Stomach smooth muscle (tissue), 2 donors: ENCODE data around the gene LETM1.

Experiments
- H3K27ac ChIP-seq: one replicate; pipeline ENCODE4 v1.7.0; 2013; ENCODE audit warnings: mild to moderate bottlenecking, low read length, inconsistent platforms
- H3K27me3 ChIP-seq, 2 donors: one replicate each; pipeline ENCODE4 v1.7.0; 2013; ENCODE audit warnings: low read length in 2 of 2; ENCODE audit not compliant: insufficient read depth in 2 of 2, control insufficient read depth in 1 of 2
- H3K36me3 ChIP-seq, 2 donors: one replicate each; pipeline ENCODE4 v1.7.0; 2013; ENCODE audit warnings: low read length in 2 of 2; ENCODE audit not compliant: control insufficient read depth in 2 of 2, insufficient read depth in 2 of 2
- H3K4me1 ChIP-seq: one replicate; pipeline ENCODE4 v1.7.0; 2013; ENCODE audit warnings: low read length; ENCODE audit not compliant: control insufficient read depth, insufficient read depth
- H3K4me3 ChIP-seq, 2 donors: one replicate each; pipeline ENCODE4 v1.7.0; 2013; ENCODE audit warnings: low read length in 2 of 2
- H3K9ac ChIP-seq, 2 donors: one replicate each; pipeline ENCODE4 v1.7.0; 2013; ENCODE audit warnings: low read length in 2 of 2, mild to moderate bottlenecking in 1 of 2
- H3K9me3 ChIP-seq, 2 donors: one replicate each; pipeline ENCODE4 v1.7.0; 2013; ENCODE audit warnings: low read length in 2 of 2; ENCODE audit not compliant: control insufficient read depth in 2 of 2
- donor health status: healthy.
- donor health status: Pancreatic carcinoma.

LETM1 gene

DNA sequence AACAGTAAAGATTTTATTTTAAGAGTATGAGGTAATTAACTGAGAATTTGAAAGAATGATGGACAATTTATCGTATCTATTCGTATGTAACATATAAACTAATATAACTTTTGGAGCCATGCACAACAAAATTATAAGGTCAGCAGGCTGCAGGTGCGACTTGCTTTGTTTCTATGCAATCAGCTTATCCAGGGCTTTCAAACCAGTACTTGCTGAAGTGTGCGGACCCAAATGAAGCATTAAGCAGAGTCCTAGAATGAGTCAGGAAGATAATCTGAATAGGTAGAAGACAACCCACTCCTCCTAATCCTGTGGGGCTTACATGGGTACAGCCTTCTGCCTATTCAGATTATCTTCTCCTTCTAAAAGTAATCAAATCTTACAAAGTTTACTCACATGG, 17.3 kb upstream of the LETM1 start:
- no peaks in the 10 kb centered on the region for H3K36me3 ChIP-seq
- peak overlapping the region in 1 of 2 donors; percentile 84 for H3K9ac ChIP-seq
- no peaks in the 10 kb centered on the region for H3K27me3 ChIP-seq
- no peak overlapping the region for H3K4me3 ChIP-seq
- H3K9me3 ChIP-seq = no peaks in the 10 kb centered on the region
- H3K27ac ChIP-seq = no peak overlapping the region
- peaks cover 17% of the 10 kb centered on the region for H3K4me1 ChIP-seq

DNA sequence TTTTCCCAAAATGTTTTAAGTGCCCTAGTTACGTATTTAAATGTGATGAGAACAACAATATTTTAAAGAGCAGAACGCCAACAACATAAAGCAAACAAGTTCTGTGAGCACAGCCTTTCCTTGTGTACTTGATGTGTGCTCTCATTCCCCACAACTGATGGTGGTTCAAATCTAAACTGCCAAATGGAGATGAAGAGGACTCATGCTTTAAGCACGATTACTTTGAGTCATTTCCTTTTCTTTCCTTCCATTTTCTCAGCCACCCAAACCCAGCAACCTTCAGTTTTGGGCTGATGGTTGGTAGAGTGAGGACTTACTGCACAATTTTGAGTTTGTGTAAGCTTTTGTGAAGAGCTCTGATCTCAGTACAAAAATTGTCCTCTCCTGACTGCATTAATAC, 16.9 kb upstream of the LETM1 start:
- H3K9me3 ChIP-seq = no peaks in the 10 kb centered on the region
- H3K4me3 ChIP-seq = peak overlapping the region in 1 of 2 donors; percentile 76
- no peaks in the 10 kb centered on the region for H3K27me3 ChIP-seq
- H3K27ac ChIP-seq = no peak overlapping the region
- peaks cover 17% of the 10 kb centered on the region for H3K4me1 ChIP-seq
- no peaks in the 10 kb centered on the region for H3K36me3 ChIP-seq
- peak overlapping the region in 1 of 2 donors; percentile 84 for H3K9ac ChIP-seq

DNA sequence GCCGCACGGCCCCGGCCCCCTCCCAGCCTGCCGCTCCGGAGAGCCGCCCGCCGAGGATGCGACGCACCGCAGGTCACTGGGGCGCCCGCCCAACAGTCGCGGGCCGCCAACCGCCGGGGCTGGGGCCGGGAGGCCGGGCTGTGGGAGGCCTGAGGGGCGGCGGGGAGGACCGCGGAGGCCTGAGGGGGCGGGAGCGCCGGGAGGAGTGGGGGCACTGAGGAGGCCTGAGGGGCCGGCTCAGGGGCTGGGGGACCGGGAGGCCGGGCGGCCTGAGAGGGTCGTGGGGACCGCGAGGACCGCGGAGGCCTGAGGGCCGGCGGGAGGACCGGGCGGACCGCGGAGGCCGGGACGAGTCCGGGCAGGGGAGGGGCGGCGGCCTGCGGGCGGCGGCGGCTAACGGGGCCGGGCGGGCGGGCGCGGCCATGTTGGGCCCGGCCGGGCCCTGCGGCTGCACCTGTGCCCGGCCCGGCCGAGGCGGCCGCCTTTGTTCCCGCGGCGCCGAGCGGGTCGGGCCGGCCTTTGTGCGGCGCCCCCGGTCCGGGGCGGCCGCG, 15.6 kb upstream of the LETM1 start:
- Histone ChIP-seq H3K9ac (peak overlapping the region in 1 of 2 donors; percentile 84), H3K27me3 (peaks cover 3 to 5% of the 10 kb centered on the region in 2 donors), H3K4me3 (peak overlapping the region; percentile 64 to 76), H3K9me3 (no peaks in the 10 kb centered on the region), H3K4me1 (peaks cover 17% of the 10 kb centered on the region), H3K36me3 (no peaks in the 10 kb centered on the region), H3K27ac (no peak overlapping the region)

- Histone ChIP-seq H3K9ac (peak within 1 kb of the TSS; percentile 76 to 84), H3K9me3 (no peaks in the 10 kb centered on the region), H3K27ac (peak within 1 kb of the TSS; percentile 80), H3K36me3 (no peaks in the 10 kb centered on the region), H3K4me1 (peaks cover 17% of the 10 kb centered on the region), H3K27me3 (peaks cover 8 to 9% of the 10 kb centered on the region in 2 donors), H3K4me3 (peak within 1 kb of the TSS; percentile 66 to 78)
Observed at GRCh38 chr4:1870578-1871443, 14.9 kb upstream of the LETM1 start, which contains the start of gene NSD2. TSS of gene NSD2 (plus strand) at chr4:1871393. CDS start at chr4:1900655, 29,262 bp downstream.

DNA sequence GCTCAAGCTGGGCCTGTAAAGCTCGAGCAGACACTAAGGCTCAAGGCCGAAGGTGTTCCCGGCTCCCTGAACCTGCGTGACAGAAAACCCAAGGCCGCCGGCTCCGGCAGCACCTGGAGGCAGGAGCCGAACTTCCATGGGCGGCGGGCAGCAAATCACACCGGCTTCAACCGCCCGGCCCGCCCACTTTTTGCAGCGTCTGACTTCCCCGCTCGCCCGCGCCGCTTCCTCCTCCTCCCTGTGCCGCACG, 14.3 kb upstream of the LETM1 start:
- H3K9ac ChIP-seq = peak overlapping the region; percentile 76 to 81
- H3K4me1 ChIP-seq = peaks cover 17% of the 10 kb centered on the region
- peak overlapping the region; percentile 66 to 78 for H3K4me3 ChIP-seq
- no peaks in the 10 kb centered on the region for H3K36me3 ChIP-seq
- peaks cover 10 to 12% of the 10 kb centered on the region in 2 donors for H3K27me3 ChIP-seq
- H3K27ac ChIP-seq = peak overlapping the region; percentile 80
- no peaks in the 10 kb centered on the region for H3K9me3 ChIP-seq

- Histone ChIP-seq H3K9ac (peak overlapping the region; percentile 76 to 81), H3K27ac (peak overlapping the region; percentile 80), H3K9me3 (no peaks in the 10 kb centered on the region), H3K4me1 (peaks cover 17% of the 10 kb centered on the region), H3K36me3 (no peaks in the 10 kb centered on the region), H3K27me3 (peaks cover 11 to 13% of the 10 kb centered on the region in 2 donors), H3K4me3 (peak overlapping the region; percentile 66 to 78)
Observed at GRCh38 chr4:1869530-1870327, 13.8 kb upstream of the LETM1 start.

DNA sequence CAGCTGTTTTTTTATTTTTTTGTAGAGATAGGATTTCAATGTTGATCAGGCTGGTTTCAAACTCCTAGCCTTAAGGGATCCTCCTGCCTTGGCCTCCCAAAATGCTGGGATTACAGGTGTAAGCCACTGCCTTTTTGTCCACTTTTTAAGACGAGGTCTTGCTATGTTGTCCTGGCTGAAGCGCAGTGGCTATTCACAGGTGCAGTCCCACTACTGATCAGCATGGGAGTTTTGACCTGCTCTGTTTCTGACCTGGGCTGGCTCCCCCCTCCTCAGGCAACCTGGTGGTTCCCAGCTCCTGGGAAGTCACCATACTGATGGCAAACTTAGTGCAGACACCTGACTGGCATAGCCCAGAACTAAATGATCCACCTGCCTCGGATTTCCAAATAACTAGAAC, 13.0 kb upstream of the LETM1 start:
- H3K4me1 ChIP-seq = peaks cover 17% of the 10 kb centered on the region
- H3K4me3 ChIP-seq = no peak overlapping the region
- H3K36me3 ChIP-seq = no peaks in the 10 kb centered on the region
- H3K9ac ChIP-seq = no peak overlapping the region
- peaks cover 14 to 21% of the 10 kb centered on the region in 2 donors for H3K27me3 ChIP-seq
- H3K27ac ChIP-seq = no peak overlapping the region
- H3K9me3 ChIP-seq = no peaks in the 10 kb centered on the region

- H3K27me3 ChIP-seq = peaks cover 19 to 26% of the 10 kb centered on the region in 2 donors
- H3K4me3 ChIP-seq = no peak overlapping the region
- H3K4me1 ChIP-seq = peaks cover 17% of the 10 kb centered on the region
- no peaks in the 10 kb centered on the region for H3K36me3 ChIP-seq
- H3K9me3 ChIP-seq = no peaks in the 10 kb centered on the region
- H3K9ac ChIP-seq = peak overlapping the region in 1 of 2 donors; percentile 28
- no peak overlapping the region for H3K27ac ChIP-seq
Observed at GRCh38 chr4:1868293-1868692, 12.3 kb upstream of the LETM1 start.

- Histone ChIP-seq H3K27ac (no peak overlapping the region), H3K4me1 (peaks cover 12% of the 10 kb centered on the region), H3K9me3 (no peaks in the 10 kb centered on the region), H3K4me3 (no peak overlapping the region), H3K9ac (no peak overlapping the region), H3K27me3 (peaks cover 28 to 36% of the 10 kb centered on the region in 2 donors), H3K36me3 (no peaks in the 10 kb centered on the region)
Observed at GRCh38 chr4:1866189-1866661, 10.3 kb upstream of the LETM1 start.

DNA sequence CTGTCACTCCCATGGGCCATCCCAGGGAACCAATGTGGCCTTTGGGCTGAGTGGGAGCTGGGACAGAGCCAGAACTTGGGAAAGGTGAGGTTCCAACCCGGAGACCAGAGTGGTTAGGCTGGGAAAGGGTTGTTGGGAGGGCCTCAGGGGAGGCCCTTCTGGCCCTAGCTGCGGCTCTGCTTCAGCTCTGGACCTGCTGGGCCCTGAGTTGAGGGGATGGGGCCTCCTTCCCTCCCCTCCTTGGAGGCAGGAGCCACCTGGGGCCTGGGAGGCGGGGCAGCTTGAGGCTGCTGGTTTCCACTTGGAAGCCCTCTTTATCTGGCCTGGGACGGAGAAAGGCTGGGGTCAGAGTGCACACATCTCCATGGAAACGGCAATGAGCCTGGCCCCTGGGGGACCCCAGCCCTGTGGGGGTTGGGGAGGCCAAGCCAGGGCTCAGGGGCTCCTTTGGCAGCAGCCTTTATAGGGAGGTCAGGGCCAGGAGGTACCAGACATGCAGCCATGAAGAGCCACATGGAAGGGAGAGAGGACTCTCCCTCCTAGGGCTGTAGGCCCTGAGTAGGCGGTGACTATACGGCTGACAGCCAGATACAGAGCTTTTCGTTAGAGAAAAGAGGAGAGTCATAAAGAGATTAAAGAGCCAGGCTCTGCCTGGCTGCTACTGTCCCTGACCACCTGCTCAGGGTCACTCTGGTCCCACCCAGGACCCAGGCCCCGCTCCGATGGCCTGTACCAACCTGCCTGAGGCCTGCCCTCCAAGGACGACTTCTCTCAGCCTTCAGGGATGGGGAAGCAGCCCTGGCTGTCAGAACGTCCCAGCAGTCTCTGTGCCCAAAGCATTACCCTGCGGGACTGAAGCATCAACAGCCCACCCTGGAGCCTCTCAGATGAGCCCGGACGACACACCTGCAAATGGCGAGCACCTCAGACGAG, 8.4 kb upstream of the LETM1 start:
- Histone ChIP-seq H3K9ac (no peak overlapping the region), H3K4me1 (no peaks in the 10 kb centered on the region), H3K27me3 (peaks cover 28 to 36% of the 10 kb centered on the region in 2 donors), H3K27ac (no peak overlapping the region), H3K36me3 (no peaks in the 10 kb centered on the region), H3K4me3 (no peak overlapping the region), H3K9me3 (no peaks in the 10 kb centered on the region)
